Activated CD8-positive, alpha-beta memory T cell treated with anti-CD3 and anti-CD28 coated beads, Interleukin-2, amount 10 ng/mL, durations not matched to agents 7 days and 5 days (primary cell): ENCODE measurements around the gene GAK. TPM values are rescaled to one million over a fixed set of nuclear protein-coding genes. Genes with fewer than 3 reads are reported as not detected.

Experiments used
- ATAC-seq: fragments of 150-1000 bp; cut with Tn5 transposase; one replicate; pipeline ENCODE4 v1.10.0; 2021; ENCODE audit warnings: moderate library complexity
- CTCF ChIA-PET: fragments of 350-600 bp; sonication (Branson Sonifier 250); formaldehyde crosslinking; loops from one replicate; lab custom pipeline; 2021; ENCODE audit warnings: antibody characterized with exemption; lab: Charles Lee
- DNase-seq: peaks from one replicate; pipeline ENCODE4 v3.0.0-alpha.2; 2020
- H3K27ac Mint-ChIP-seq: one replicate; pipeline ENCODE4 v1.8.0; 2021; ENCODE audit warnings: mild to moderate bottlenecking, mixed read lengths
- H3K27me3 Mint-ChIP-seq: one replicate; pipeline ENCODE4 v1.8.0; 2021; ENCODE audit warnings: mixed read lengths
- H3K36me3 Mint-ChIP-seq: one replicate; pipeline ENCODE4 v1.8.0; 2021; ENCODE audit warnings: mild to moderate bottlenecking, mixed read lengths
- H3K4me1 Mint-ChIP-seq: one replicate; pipeline ENCODE4 v1.8.0; 2021; ENCODE audit warnings: mixed read lengths
- H3K4me3 Mint-ChIP-seq: one replicate; pipeline ENCODE4 v1.8.0; 2021; ENCODE audit warnings: mild to moderate bottlenecking, moderate library complexity, mixed read lengths
- H3K9me3 Mint-ChIP-seq: one replicate; pipeline ENCODE4 v1.8.0; 2022; ENCODE audit warnings: low read depth, mixed read lengths
- total RNA-seq, 2 experiments: library from RNA; stranded (reverse); gene quantifications; one replicate each; pipeline ENCODE4 v1.2.3, GENCODE V29; 2021

GAK gene
- total RNA-seq, 2 experiments from 2014 or later, result 152 to 176 TPM

- no peak for DNase-seq
- H3K27ac Mint-ChIP-seq, result no peak overlapping the region
- no peak overlapping the region for H3K4me3 Mint-ChIP-seq
- CTCF ChIA-PET, result no interaction called here
- H3K9me3 Mint-ChIP-seq, result no peaks in the 10 kb centered on the region
- H3K36me3 Mint-ChIP-seq, result no peaks in the 10 kb centered on the region
- H3K27me3 Mint-ChIP-seq, result peaks cover 44% of the 10 kb centered on the region
- ATAC-seq, result no peak
- H3K4me1 Mint-ChIP-seq, result no peaks in the 10 kb centered on the region
Observed at GRCh38 chr4:823176-823760, 108.8 kb downstream of the GAK start.

GRCh38 chr4:822361-823175 lies 109.5 kb downstream of the GAK start:
- Mint-ChIP-seq H3K36me3 (no peaks in the 10 kb centered on the region), H3K27me3 (peaks cover 40% of the 10 kb centered on the region), H3K4me1 (no peaks in the 10 kb centered on the region), H3K27ac (no peak overlapping the region), H3K4me3 (no peak overlapping the region), H3K9me3 (no peaks in the 10 kb centered on the region)
- ATAC-seq, result no peak
- CTCF ChIA-PET, result no interaction called here
- no peak for DNase-seq

GRCh38 chr4:821631-822030 lies 110.5 kb downstream of the GAK start:
- DNase-seq, result no peak
- Mint-ChIP-seq H3K36me3 (no peaks in the 10 kb centered on the region), H3K4me1 (no peaks in the 10 kb centered on the region), H3K9me3 (no peaks in the 10 kb centered on the region), H3K27ac (no peak overlapping the region), H3K27me3 (peaks cover 42% of the 10 kb centered on the region), H3K4me3 (no peak overlapping the region)
- CTCF ChIA-PET, result no interaction called here
- ATAC-seq, result no peak

GRCh38 chr4:821181-821591 lies 110.9 kb downstream of the GAK start:
- Mint-ChIP-seq H3K4me3 (no peak overlapping the region), H3K36me3 (no peaks in the 10 kb centered on the region), H3K27ac (no peak overlapping the region), H3K4me1 (no peaks in the 10 kb centered on the region), H3K9me3 (no peaks in the 10 kb centered on the region), H3K27me3 (peaks cover 46% of the 10 kb centered on the region)
- DNase-seq, result no peak
- CTCF ChIA-PET, result no interaction called here
- ATAC-seq, result no peak

- peaks cover 52% of the 10 kb centered on the region for H3K27me3 Mint-ChIP-seq
- CTCF ChIA-PET, result no interaction called here
- no peak overlapping the region for H3K4me3 Mint-ChIP-seq
- no peaks in the 10 kb centered on the region for H3K4me1 Mint-ChIP-seq
- DNase-seq (no peak), ATAC-seq (no peak)
- H3K27ac Mint-ChIP-seq, result no peak overlapping the region
- H3K9me3 Mint-ChIP-seq, result no peaks in the 10 kb centered on the region
- H3K36me3 Mint-ChIP-seq, result no peaks in the 10 kb centered on the region
Observed at GRCh38 chr4:820230-821172, 111.6 kb downstream of the GAK start.

GRCh38 chr4:819401-820229 lies 112.5 kb downstream of the GAK start:
- Mint-ChIP-seq H3K4me1 (no peaks in the 10 kb centered on the region), H3K36me3 (no peaks in the 10 kb centered on the region), H3K4me3 (no peak overlapping the region), H3K27me3 (peaks cover 51% of the 10 kb centered on the region), H3K9me3 (no peaks in the 10 kb centered on the region), H3K27ac (no peak overlapping the region)
- ATAC-seq, result no peak
- CTCF ChIA-PET, result interaction anchor here (0.5 to 1.5 kb wide), 2 partner anchors 20 to 215 kb away, joined by 3 read pairs; no protein-coding TSS in a partner anchor
- no peak for DNase-seq

GRCh38 chr4:818106-818921 lies 113.8 kb downstream of the GAK start:
- DNase-seq, result no peak
- H3K27me3 Mint-ChIP-seq, result peaks cover 53% of the 10 kb centered on the region
- CTCF ChIA-PET, result interaction anchor here (1.5 kb wide), 1 partner anchor 19 kb away, joined by 3 read pairs; no protein-coding TSS in a partner anchor
- H3K4me1 Mint-ChIP-seq, result no peaks in the 10 kb centered on the region
- no peak overlapping the region for H3K27ac Mint-ChIP-seq
- H3K4me3 Mint-ChIP-seq, result no peak overlapping the region
- no peaks in the 10 kb centered on the region for H3K36me3 Mint-ChIP-seq
- no peak for ATAC-seq
- H3K9me3 Mint-ChIP-seq, result no peaks in the 10 kb centered on the region

GRCh38 chr4:815464-816146 lies 116.5 kb downstream of the GAK start:
- Mint-ChIP-seq H3K9me3 (no peaks in the 10 kb centered on the region), H3K4me3 (no peak overlapping the region), H3K27me3 (peaks cover 47% of the 10 kb centered on the region), H3K36me3 (no peaks in the 10 kb centered on the region), H3K4me1 (no peaks in the 10 kb centered on the region), H3K27ac (no peak overlapping the region)
- DNase-seq (no peak), ATAC-seq (no peak)
- CTCF ChIA-PET, result interaction anchor here (0.7 kb wide), 1 partner anchor 152 kb away, joined by 3 read pairs; no protein-coding TSS in a partner anchor

GRCh38 chr4:814312-814850 lies 117.7 kb downstream of the GAK start:
- peaks cover 47% of the 10 kb centered on the region for H3K27me3 Mint-ChIP-seq
- no peaks in the 10 kb centered on the region for H3K4me1 Mint-ChIP-seq
- ATAC-seq (no peak), DNase-seq (no peak)
- no peak overlapping the region for H3K4me3 Mint-ChIP-seq
- H3K9me3 Mint-ChIP-seq, result no peaks in the 10 kb centered on the region
- CTCF ChIA-PET, result no interaction called here
- no peaks in the 10 kb centered on the region for H3K36me3 Mint-ChIP-seq
- H3K27ac Mint-ChIP-seq, result no peak overlapping the region

GRCh38 chr4:813900-814299 lies 118.2 kb downstream of the GAK start:
- ATAC-seq (no peak), DNase-seq (no peak)
- H3K4me1 Mint-ChIP-seq, result no peaks in the 10 kb centered on the region
- peaks cover 47% of the 10 kb centered on the region for H3K27me3 Mint-ChIP-seq
- CTCF ChIA-PET, result no interaction called here
- H3K36me3 Mint-ChIP-seq, result no peaks in the 10 kb centered on the region
- H3K27ac Mint-ChIP-seq, result no peak overlapping the region
- H3K9me3 Mint-ChIP-seq, result no peaks in the 10 kb centered on the region
- H3K4me3 Mint-ChIP-seq, result no peak overlapping the region

- Mint-ChIP-seq H3K27me3 (peaks cover 39% of the 10 kb centered on the region), H3K9me3 (no peaks in the 10 kb centered on the region), H3K4me3 (no peak overlapping the region), H3K36me3 (no peaks in the 10 kb centered on the region), H3K27ac (no peak overlapping the region), H3K4me1 (no peaks in the 10 kb centered on the region)
- DNase-seq (no peak), ATAC-seq (no peak)
- CTCF ChIA-PET, result no interaction called here
Observed at GRCh38 chr4:808860-809570, 123.1 kb downstream of the GAK start.
